ENCODE measurements around the gene VPS37C.
"Not testable (repeated sequence)": the region's sequence is repeated elsewhere in the genome, so short reads cannot be mapped to it uniquely, and the experiment has no call there.

The VPS37C gene

GRCh38 chr11:61161190-61162091 lies at the start of gene VPS37C:
TSS of gene VPS37C (minus strand) at chr11:61161426. CDS start at chr11:61138829, 22,597 bp downstream.
- DNase-seq, result peak; percentile 92 to 94

- DNase-seq, result not testable (repeated sequence)
Observed at GRCh38 chr11:61210629-61211028, 49.4 kb upstream of the VPS37C start.

- not testable (repeated sequence) for DNase-seq
Observed at GRCh38 chr11:61207636-61208310, 46.5 kb upstream of the VPS37C start.

- not testable (repeated sequence) for DNase-seq
Observed at GRCh38 chr11:61204502-61205059, 43.4 kb upstream of the VPS37C start.

GRCh38 chr11:61203873-61204272 lies 42.6 kb upstream of the VPS37C start:
- not testable (repeated sequence) for DNase-seq

- not testable (repeated sequence) for DNase-seq
Observed at GRCh38 chr11:61202950-61203746, 41.9 kb upstream of the VPS37C start, which contains the start of gene PGA3. TSS of gene PGA3 (plus strand) at chr11:61203515. CDS start at chr11:61203565, 50 bp downstream.

GRCh38 chr11:61201476-61201875 lies 40.2 kb upstream of the VPS37C start:
- DNase-seq, result no peak

GRCh38 chr11:61198948-61199523 lies 37.8 kb upstream of the VPS37C start:
- no peak for DNase-seq

- DNase-seq, result peak in 1 of 2 experiments; percentile 18
Observed at GRCh38 chr11:61198361-61198760, 37.1 kb upstream of the VPS37C start.

GRCh38 chr11:61195719-61196118 lies 34.5 kb upstream of the VPS37C start:
- no peak for DNase-seq

- no peak for DNase-seq
Observed at GRCh38 chr11:61194981-61195695, 33.9 kb upstream of the VPS37C start.

GRCh38 chr11:61194169-61194671 lies 33.0 kb upstream of the VPS37C start:
- DNase-seq, result no peak

GRCh38 chr11:61193596-61193995 lies 32.4 kb upstream of the VPS37C start:
- DNase-seq, result peak; percentile 18 to 24

- DNase-seq, result no peak
Observed at GRCh38 chr11:61189933-61190332, 28.7 kb upstream of the VPS37C start.

- peak; percentile 77 to 83 for DNase-seq
Observed at GRCh38 chr11:61187505-61188130, 26.4 kb upstream of the VPS37C start.

GRCh38 chr11:61186504-61186903 lies 25.3 kb upstream of the VPS37C start:
- DNase-seq, result no peak

GRCh38 chr11:61183645-61184044 lies 22.4 kb upstream of the VPS37C start:
- DNase-seq, result no peak

GRCh38 chr11:61181489-61181888 lies 20.3 kb upstream of the VPS37C start:
- DNase-seq, result no peak

GRCh38 chr11:61180205-61180604 lies 19.0 kb upstream of the VPS37C start:
- DNase-seq, result not testable (repeated sequence)

- DNase-seq, result no peak
Observed at GRCh38 chr11:61176446-61176845, 15.2 kb upstream of the VPS37C start.

GRCh38 chr11:61174949-61175348 lies 13.7 kb upstream of the VPS37C start:
- no peak for DNase-seq
